ENCODE data around the gene SLC39A8.
"Not testable (repeated sequence)": the region's sequence is repeated elsewhere in the genome, so short reads cannot be mapped to it uniquely, and the experiment has no call there.

Gene SLC39A8

DNA sequence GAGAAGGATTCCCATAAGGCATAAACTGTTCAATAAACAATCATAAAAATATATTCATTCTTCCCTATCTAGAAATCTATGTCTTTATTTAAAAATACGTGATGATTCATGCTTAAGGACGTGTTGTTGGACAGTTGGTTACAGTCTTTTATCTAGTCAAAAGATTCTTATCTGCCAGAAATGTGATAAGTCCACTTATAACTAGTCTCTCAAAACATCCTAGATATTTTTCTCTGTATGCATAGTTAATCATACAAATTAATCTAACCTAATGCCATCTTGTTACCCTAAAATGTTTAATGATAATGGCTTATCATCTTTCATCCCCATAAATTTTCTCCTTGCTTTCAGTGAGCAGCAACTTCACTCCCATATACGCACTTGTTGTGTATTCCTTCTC is 89.0 kb downstream of the SLC39A8 start:
- TF ChIP-seq, protein P1, sequence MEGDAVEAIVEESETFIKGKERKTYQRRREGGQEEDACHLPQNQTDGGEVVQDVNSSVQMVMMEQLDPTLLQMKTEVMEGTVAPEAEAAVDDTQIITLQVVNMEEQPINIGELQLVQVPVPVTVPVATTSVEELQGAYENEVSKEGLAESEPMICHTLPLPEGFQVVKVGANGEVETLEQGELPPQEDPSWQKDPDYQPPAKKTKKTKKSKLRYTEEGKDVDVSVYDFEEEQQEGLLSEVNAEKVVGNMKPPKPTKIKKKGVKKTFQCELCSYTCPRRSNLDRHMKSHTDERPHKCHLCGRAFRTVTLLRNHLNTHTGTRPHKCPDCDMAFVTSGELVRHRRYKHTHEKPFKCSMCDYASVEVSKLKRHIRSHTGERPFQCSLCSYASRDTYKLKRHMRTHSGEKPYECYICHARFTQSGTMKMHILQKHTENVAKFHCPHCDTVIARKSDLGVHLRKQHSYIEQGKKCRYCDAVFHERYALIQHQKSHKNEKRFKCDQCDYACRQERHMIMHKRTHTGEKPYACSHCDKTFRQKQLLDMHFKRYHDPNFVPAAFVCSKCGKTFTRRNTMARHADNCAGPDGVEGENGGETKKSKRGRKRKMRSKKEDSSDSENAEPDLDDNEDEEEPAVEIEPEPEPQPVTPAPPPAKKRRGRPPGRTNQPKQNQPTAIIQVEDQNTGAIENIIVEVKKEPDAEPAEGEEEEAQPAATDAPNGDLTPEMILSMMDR (IDR thresholded peaks at IDR 0.05; ENCODE audit: borderline replicate concordance, insufficient read depth, low read depth, low read length): no peak
- H3K4me3 ChIP-seq (ENCODE audit: low read depth, low read length): no peak overlapping the region

GRCh38 chr4:102253860-102254259 is 91.4 kb downstream of the SLC39A8 start:
- TF ChIP-seq, protein P1 (IDR thresholded peaks at IDR 0.05; ENCODE audit: borderline replicate concordance, insufficient read depth, low read depth, low read length): no peak
- H3K4me3 ChIP-seq (ENCODE audit: low read depth, low read length): no peak overlapping the region

DNA sequence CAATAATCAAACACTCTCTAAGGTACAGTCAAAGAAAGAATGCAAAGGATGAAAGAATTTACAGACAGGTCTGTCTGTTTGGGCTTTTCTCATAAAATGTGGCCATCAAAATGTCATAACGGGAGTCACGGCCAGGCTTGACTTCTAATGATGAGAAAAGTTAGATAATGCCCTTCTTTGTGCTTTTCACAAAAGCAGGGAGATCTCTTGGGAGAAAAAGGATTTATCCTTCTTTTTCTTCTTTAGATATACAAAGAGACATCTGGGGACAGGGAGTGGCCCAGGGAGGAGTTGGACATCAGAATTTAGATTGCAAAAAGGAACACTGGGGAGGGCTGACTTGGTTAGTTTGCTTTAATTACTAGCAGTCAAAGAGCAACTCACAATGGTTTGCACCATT is 93.1 kb downstream of the SLC39A8 start:
- TF ChIP-seq, protein P1 (IDR thresholded peaks at IDR 0.05; ENCODE audit: borderline replicate concordance, insufficient read depth, low read depth, low read length): no peak
- no peak overlapping the region for H3K4me3 ChIP-seq (ENCODE audit: low read depth, low read length)

GRCh38 chr4:102250341-102250740 is 94.9 kb downstream of the SLC39A8 start:
- H3K4me3 ChIP-seq (ENCODE audit: low read depth, low read length): no peak overlapping the region
- TF ChIP-seq, protein P1 (IDR thresholded peaks at IDR 0.05; ENCODE audit: borderline replicate concordance, insufficient read depth, low read depth, low read length): no peak

DNA sequence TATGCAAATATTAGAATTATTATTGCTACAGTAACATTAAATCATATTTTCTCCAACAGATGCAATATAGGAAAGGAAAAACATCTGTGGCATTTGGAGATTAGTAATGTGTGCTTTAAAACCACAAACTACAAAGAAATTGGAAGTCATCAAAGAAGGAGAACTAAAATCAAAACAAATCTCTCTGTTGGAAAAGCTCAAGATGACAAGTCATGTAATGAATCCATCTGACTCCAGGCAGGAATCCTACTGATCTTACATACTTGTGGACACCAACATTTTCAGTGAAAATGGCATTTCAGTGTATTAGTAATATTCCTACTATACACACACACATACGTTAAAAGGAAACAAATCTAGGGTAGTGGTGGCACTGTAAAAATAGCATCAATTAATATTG is 98.2 kb downstream of the SLC39A8 start:
- H3K4me3 ChIP-seq (ENCODE audit: low read depth, low read length): no peak overlapping the region
- TF ChIP-seq, protein P1 (IDR thresholded peaks at IDR 0.05; ENCODE audit: borderline replicate concordance, insufficient read depth, low read depth, low read length): no peak

DNA sequence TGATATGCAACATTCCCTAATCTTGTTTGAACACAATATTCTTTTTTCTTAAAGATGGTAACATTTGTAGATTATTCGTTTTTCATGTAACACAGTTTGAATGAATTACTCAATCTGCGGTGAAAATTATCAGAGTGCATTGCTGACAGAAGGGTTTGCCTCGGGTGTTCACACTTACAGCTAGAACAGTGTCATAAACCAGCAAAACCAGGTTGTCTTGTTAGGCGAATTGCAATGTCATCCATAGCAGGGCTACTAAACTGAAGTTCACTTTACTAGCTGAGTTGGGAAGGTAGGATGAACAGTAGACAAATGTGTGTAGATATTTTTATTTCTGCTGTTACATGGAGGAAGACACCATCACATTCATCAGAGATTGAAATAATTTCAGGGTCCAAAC is 98.9 kb downstream of the SLC39A8 start:
- TF ChIP-seq, protein P1 (IDR thresholded peaks at IDR 0.05; ENCODE audit: borderline replicate concordance, insufficient read depth, low read depth, low read length): no peak

GRCh38 chr4:102244878-102245535 is 100.3 kb downstream of the SLC39A8 start:
- TF ChIP-seq, protein P1 (IDR thresholded peaks at IDR 0.05; ENCODE audit: borderline replicate concordance, insufficient read depth, low read depth, low read length): no peak
- H3K4me3 ChIP-seq (ENCODE audit: low read depth, low read length): no peak overlapping the region

More for the DNA sequence above, 98.9 kb downstream of the SLC39A8 start:
- no peak overlapping the region for H3K4me3 ChIP-seq (ENCODE audit: low read depth, low read length)

DNA sequence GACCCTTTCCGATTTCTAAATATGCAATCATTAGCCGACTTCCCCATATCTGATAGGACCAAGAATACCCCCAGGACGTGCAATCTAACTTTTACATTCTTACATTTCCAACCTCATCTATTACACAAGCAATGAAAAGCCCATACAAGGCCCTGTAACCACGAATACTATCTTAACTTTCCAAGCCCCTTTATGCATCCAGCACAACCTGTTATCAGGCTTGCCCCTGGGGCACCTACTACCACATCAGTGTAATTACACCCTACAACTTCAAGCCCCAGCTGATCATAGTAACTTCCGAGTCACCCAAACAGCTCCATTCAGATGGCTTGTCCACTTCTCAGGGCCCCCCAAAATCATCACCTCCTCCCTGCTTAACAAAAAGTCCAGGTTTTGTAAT is 102.0 kb downstream of the SLC39A8 start:
- not testable (repeated sequence) for H3K4me3 ChIP-seq (ENCODE audit: low read depth, low read length)
